Measurements from ENCODE around the gene NCBP3.

- TF ChIP-seq CTCF (IDR thresholded peaks at IDR 0.05): no peak
- no peak for TF ChIP-seq POLR2A (IDR thresholded peaks at IDR 0.05)
- no peak for TF ChIP-seq EP300 (IDR thresholded peaks at IDR 0.05)
Measured at GRCh38 chr17:3755335-3756030, 90.6 kb downstream of the NCBP3 start.

All from tibial nerve (tissue), 4 donors.